Peyer's patch (tissue), 4 donors: ENCODE data around the gene ZNF548.

Source experiments
- POLR2A ChIP-seq, 2 donors: fragments of 450-650 bp; IDR thresholded peaks; one replicate each; pipeline ENCODE4 v1.5.1; 2017; ENCODE audit warnings: antibody characterized with exemption in 2 of 2, mild to moderate bottlenecking in 2 of 2, moderate library complexity in 2 of 2
- TF ChIP-seq, protein P1 (sequence below), 6 experiments: fragments of 450-650 bp in 4 of 6; fragments of 200-600 bp in 2 of 6; sonication (generic) in 1 of 6; IDR thresholded peaks; one replicate each; pipeline ENCODE4 v1.5.1; 2017 to 2019; ENCODE audit warnings: antibody characterized with exemption in 6 of 6, mild to moderate bottlenecking in 3 of 6, moderate library complexity in 1 of 6

- no peak for TF ChIP-seq POLR2A (IDR thresholded peaks at IDR 0.05)
- TF ChIP-seq, protein P1, sequence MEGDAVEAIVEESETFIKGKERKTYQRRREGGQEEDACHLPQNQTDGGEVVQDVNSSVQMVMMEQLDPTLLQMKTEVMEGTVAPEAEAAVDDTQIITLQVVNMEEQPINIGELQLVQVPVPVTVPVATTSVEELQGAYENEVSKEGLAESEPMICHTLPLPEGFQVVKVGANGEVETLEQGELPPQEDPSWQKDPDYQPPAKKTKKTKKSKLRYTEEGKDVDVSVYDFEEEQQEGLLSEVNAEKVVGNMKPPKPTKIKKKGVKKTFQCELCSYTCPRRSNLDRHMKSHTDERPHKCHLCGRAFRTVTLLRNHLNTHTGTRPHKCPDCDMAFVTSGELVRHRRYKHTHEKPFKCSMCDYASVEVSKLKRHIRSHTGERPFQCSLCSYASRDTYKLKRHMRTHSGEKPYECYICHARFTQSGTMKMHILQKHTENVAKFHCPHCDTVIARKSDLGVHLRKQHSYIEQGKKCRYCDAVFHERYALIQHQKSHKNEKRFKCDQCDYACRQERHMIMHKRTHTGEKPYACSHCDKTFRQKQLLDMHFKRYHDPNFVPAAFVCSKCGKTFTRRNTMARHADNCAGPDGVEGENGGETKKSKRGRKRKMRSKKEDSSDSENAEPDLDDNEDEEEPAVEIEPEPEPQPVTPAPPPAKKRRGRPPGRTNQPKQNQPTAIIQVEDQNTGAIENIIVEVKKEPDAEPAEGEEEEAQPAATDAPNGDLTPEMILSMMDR (IDR thresholded peaks at IDR 0.05) = no peak
Observed at GRCh38 chr19:57359300-57359699, 30.4 kb upstream of the ZNF548 start.
